NCI-H748 treated with DMSO at 0.1 percent for 48 hours (cell line): ENCODE data around the gene TELO2.

ENCODE experiments used
- DNase-seq: peaks from one replicate; lab custom pipeline; 2025; lab: John Stamatoyannopoulos, UW

Gene TELO2

GRCh38 chr16:1537138-1537577 is 44.0 kb downstream of the TELO2 start:
- DNase-seq: no peak

- no peak for DNase-seq
These were observed 44.7 kb downstream of the TELO2 start for GRCh38 chr16:1537763-1538289.

GRCh38 chr16:1538804-1539520 is 45.8 kb downstream of the TELO2 start:
- DNase-seq: no peak

DNA sequence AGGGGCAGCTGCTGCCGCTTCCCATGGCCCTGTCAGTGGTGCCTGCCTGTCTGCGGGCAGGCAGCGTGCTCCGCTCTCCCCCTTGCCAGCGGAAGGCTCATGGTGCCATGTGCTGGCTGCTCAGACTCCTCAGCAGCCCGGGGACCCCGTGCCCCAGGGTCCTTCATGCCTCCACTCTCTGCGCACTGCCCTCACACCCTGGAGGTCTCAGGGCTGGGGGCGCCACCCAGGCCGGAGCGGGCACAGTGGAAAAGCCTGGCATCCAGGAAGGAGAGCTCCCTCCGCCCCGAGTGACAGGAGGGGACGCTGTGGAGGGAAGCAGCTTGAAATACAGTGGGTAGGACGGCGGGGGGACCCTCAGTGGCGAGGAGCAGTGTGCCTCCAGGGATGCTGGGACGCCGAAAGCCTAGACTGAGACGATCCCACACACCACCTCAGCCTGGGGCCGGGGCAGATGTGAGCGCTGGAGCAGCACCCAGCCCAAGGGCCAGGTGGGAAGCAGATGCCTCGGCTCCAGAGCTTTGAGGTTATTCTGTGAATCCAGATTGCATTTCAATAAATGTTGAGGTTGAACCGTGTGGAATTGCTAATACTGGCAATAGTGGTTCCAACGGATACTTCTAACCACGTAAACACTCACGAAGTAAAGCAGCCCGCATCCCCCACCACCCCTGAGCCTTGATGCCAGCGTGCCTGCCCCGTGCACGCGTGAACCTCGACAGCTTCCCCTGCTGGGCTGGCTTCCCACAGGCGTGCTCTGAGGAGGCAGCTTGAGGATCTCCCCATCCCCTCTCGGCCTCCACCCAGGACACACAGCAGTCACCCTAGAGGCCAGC is 46.8 kb downstream of the TELO2 start:
- DNase-seq: no peak

DNA sequence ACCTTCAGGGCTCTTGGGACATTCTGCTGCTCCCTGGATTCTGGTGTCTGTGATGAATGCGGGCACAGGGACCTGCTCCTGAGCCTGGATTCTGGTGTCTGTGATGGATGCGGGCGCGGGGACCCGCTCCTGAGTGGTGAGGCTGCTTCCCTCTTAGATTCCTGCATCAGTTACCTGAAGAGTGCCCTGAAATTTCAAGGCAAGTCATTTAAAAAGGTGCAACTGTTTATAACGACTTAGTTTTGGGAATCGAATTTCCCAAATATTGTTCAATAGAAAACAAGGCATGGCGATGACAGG is 47.3 kb downstream of the TELO2 start:
- DNase-seq: no peak

- no peak for DNase-seq
These were observed 48.4 kb downstream of the TELO2 start for GRCh38 chr16:1541293-1542165.

DNA sequence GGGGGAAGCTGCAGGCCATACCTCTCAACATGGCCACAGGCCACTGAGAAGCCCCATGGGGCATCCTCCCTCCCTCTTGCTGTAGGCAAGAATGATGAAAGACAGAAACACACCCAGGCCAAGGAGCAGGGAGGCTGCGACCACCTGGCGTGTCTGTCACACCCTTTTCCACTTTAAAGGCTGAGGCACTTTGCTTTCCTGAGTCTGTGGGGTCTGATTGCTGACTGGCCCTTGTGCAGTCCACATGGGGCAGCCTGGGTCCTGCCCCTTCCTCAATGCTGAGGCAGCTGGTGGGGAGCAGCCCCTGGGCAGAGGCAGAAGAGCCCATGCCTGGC is 49.0 kb downstream of the TELO2 start:
- no peak for DNase-seq

GRCh38 chr16:1542533-1542932 is 49.4 kb downstream of the TELO2 start:
- no peak for DNase-seq

DNA sequence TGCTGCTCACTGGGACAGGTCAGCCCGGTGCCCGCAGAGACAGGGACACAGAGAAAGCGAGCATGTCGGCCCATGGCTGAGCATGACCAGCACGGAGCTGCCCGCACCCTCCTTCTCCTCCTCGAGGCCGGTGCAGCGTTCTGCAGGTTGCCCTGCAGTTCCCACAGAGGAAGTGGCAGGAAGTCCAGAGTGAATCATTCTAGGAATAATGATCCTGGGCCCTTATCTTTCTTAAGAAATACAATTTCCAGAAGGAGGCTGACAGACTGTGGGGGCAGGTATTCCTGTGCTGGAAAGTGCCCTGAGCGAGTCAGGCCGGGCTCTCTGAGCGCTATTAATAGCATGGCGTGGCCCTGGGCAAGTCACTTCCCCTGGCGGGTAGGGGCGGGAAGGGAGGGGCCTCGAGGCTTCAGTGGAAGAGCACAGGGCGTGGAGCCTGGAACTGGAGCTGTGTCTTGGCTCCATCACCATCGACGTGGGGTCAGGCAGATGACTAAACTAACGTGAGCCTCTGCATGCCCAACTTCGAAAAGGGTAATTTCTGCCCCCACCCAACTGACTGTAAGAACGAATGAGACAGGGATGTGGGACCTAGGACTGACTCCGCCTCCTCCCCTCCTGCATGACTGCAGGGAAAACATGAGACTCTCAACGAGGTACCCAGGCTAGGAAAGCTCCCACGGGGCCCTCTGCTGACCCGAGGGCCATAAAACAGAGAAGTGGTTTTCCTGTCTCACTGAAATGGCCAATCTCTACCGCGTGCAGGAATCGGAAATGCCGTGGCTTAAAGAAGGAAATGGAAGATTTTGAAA is 50.1 kb downstream of the TELO2 start:
- DNase-seq: no peak

GRCh38 chr16:1545044-1546040 is 52.2 kb downstream of the TELO2 start:
- no peak for DNase-seq

- no peak for DNase-seq
These were observed 53.3 kb downstream of the TELO2 start for GRCh38 chr16:1546430-1546829.

- DNase-seq: no peak
These were observed 55.1 kb downstream of the TELO2 start for GRCh38 chr16:1548233-1548632.

- DNase-seq: no peak
These were observed 55.6 kb downstream of the TELO2 start for GRCh38 chr16:1548727-1549126.

DNA sequence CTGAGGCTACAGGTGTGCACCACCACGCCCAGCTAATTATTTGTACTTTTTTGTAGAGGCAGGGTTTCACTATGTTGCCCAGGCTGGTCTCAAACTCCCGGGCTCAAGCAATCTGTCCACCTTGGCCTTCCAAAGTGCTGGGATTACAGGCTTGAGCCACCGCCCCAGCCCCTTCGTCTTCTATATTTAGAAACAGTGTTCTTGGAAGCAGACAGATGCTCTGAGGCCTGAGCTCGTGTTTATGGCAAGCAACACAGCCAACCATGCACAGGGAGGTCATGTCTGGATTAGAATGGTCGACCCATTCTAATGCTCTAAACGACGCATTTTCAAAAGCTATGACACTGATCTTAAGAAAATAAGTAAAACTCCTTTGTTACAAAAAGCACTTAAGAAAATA is 56.9 kb downstream of the TELO2 start:
- no peak for DNase-seq

GRCh38 chr16:1550696-1551095 is 57.5 kb downstream of the TELO2 start:
- no peak for DNase-seq

- DNase-seq: no peak
These were observed 58.0 kb downstream of the TELO2 start for GRCh38 chr16:1551166-1551565.

- DNase-seq: no peak
These were observed 59.0 kb downstream of the TELO2 start for GRCh38 chr16:1552129-1552528.

DNA sequence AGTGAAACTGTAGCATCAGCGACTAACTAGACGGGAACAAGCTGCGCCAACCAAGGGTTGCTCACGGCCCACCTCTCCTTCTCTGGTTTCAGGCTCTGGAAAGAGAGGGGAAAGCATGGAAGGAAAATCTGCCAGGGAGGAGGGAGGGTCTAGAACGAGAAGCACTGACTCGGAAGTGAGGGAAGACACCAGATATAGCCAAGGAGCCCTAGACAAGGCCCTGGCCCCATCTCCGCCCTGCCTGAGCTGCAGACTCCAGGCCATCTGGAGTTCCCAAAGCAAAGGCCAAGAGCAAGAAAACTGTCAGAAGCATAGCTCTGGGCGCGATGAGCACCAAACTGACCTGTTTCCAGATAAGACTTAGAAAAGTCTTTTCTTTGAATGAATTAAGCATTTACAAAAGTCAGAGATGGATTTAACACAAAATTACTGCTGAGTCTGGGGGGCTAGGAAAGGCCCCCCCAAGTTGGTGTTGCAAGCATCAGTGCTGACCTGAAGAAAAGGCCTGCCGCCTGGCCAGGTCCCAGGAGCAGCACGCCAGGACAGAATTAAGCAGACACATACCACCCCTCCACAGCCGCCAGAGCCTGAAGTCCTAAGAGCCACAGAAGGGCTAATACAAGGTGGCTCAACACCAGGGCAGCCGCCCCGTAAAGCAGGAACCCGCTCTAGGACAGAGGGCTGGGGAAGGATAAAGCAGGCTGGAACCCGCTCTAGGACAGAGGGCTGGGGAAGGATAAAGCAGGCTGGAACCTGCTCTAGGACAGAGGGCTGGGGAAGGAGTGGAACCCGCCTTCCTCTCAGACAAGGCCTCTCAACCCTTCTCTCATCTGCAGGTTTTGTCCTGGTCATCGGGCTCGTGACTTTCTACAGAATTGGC is 61.0 kb downstream of the TELO2 start:
- no peak for DNase-seq

- no peak for DNase-seq
These were observed 61.8 kb downstream of the TELO2 start for GRCh38 chr16:1554826-1555445.
